Hematopoietic multipotent progenitor cell treated with erythropoietin and hydrocortisone succinate and interleukin-3 and kit ligand, for 4 days (in vitro differentiated cells): ENCODE data around the gene GJA8.
"Not testable (repeated sequence)": the region's sequence is repeated elsewhere in the genome, so short reads cannot be mapped to it uniquely, and the experiment has no call there.

Experiments used
- DNase-seq: peaks from one replicate; pipeline ENCODE4 v3.0.0-alpha.2; 2015

GJA8 gene

DNA sequence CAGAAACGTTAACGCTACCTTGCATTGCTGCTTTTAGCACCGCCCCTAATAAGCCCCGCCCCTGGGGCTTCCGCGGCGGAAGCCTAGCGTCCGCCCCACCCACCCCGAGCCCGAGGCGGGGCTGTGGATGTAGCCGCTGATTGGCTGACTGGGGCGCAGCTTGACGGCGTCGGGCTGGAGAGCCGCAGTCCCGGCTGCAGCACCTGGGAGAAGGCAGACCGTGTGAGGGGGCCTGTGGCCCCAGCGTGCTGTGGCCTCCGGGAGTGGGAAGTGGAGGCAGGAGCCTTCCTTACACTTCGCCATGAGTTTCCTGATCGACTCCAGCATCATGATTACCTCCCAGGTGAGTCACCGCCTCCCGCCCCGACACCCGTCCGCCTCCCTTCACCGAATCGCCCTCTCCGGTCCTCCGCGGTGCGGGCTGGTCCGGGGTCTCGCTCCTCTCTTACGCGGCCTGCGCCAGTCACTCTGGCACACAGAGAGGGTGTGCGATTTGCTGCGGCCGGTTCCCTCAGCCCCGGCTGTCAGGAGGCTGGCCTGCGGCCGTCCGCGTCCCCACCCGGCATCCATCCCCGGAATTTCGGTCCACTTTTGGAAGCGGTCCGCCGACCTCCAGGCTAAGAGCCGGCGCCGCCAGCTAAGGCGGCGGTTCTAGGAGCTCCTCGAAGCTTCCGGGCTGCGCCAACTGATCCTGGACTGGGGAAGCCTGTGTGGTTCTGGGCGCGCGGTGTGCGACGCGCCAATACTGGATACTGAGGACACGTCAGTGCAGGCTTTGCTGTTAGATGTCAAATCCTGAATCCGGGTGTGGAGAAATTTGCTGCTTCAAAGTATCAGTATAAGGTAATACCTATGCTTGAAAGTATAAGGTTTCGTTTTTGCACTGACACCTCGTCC is 25.9 kb downstream of the GJA8 start, which contains the start of gene GPR89B:
TSS of gene GPR89B (plus strand) at position 185 of the 897 bp plus-strand sequence. CDS start at position 302, 117 bp downstream.
- peak; percentile 97 for DNase-seq

DNA sequence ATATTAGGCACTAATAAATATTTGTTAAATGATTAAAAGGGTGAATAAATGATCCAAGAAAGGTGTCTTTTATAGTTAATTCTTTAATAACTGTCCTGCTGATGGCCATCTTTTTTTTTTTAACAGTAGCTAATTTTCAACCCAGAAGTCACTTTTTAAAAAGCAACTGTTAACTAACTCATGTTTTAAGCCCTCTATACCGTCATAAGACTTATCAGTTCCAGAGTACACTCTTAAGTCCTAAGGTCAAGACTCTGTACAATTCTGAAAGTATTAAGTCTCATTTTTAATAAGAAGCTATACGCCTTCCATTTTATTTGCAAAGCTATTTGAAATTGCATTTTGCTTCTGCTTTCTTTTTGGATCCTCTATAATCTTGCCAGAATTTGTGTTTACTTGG is 28.5 kb downstream of the GJA8 start:
- not testable (repeated sequence) for DNase-seq

DNA sequence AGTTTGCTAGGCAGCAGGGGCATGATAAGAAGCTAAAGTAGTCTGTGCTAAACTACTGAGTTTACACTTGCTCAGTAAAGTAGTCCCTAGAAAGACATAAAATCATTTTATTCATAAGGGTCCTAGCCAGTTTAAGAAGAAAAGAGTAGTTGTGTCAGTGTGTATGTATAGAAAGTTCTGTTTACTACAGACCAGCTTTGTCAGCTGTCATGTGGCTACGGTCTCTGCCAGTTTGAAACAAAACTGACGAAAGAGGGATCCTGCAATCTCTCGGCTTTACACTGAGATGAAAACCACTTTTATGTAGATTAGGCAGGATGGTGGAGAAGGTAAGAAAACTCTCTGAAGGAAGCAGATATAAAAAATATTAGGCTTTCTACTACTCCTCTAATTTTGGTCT is 32.7 kb downstream of the GJA8 start:
- not testable (repeated sequence) for DNase-seq

DNA sequence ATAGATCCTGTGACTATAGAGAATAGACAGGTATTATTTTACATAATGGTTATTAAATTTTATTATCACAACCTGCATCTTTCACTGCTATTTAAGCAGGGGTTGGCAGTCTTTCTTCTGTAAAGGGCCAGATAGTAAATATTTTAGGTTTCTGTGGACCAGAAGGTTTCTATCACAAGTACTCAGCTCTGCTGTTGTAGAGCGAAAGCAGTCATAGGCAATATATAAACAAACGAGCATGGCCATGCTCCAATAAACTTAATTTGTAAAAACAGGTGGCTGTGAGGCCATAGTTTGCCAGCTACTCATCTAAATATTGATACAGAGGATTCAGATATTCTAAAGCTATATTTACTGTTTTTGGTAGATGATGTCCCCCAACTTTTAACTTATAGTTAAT is 37.9 kb downstream of the GJA8 start:
- not testable (repeated sequence) for DNase-seq

DNA sequence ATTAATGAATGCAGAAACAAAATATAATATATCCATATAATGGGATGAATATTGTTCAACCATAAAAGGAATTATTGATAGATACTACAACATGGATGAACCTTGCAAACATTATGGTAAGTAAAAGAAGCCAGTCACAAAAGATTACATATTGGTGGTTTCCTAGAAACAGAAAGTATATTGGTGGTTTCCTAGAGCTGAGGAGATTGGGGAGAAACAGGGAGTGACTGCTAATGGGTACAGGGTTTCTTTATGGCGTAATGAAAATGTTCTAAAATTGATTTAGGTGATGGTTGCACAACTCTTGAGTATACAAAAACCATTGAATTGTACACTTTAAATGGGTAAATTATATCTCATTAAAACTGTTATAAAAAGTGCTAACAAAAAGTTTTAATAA is 40.0 kb downstream of the GJA8 start:
- not testable (repeated sequence) for DNase-seq

DNA sequence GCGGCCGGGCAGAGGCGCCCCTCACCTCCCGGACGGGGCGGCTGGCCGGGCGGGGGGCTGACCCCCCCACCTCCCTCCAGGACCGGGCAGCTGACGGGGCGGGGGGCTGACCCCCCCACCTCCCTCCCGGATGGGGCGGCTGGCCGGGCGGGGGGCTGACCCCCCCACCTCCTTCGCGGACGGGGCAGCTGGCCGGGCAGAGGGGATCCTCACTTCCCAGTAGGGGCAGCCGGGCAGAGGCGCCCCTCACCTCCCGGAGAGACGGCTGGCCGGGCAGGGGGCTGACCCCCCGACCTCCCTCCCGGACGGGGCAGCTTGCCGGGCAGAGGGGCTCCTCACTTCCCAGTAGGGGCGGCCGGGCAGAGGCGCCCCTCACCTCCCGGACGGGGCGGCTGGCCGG is 46.9 kb downstream of the GJA8 start:
- DNase-seq, result not testable (repeated sequence)
